Sigmoid colon (tissue), 7 donors: ENCODE data around the gene ARHGAP12. TPM values are rescaled to one million over a fixed set of nuclear protein-coding genes. Genes with fewer than 3 reads are reported as not detected.
A peak's percentile ranks its signal among the peaks of the same experiment; 100 is the strongest.

ENCODE experiments used
- DNase-seq: peaks from one replicate; pipeline ENCODE4 v3.0.0-alpha.2; 2019
- H3K27ac ChIP-seq, 4 donors: fragments of 200-600 bp; sonication (generic); one replicate each; pipeline ENCODE4 v1.5.1; 2016 to 2019; ENCODE audit warnings: mild to moderate bottlenecking in 1 of 4
- H3K27me3 ChIP-seq, 3 donors: fragments of 200-600 bp; sonication (generic); one replicate each; pipeline ENCODE4 v1.5.1; 2019; ENCODE audit warnings: mild to moderate bottlenecking in 1 of 3
- H3K36me3 ChIP-seq, 4 donors: fragments of 200-600 bp; sonication (generic); one replicate each; pipeline ENCODE4 v1.5.1; 2016 to 2019
- H3K4me1 ChIP-seq, 4 donors: fragments of 200-600 bp; sonication (generic); one replicate each; pipeline ENCODE4 v1.5.1; 2017 to 2019
- H3K4me3 ChIP-seq, 4 donors: fragments of 200-600 bp; sonication (generic); one replicate each; pipeline ENCODE4 v1.5.1; 2017 to 2019; ENCODE audit warnings: mild to moderate bottlenecking in 2 of 4, moderate library complexity in 1 of 4
- H3K9me3 ChIP-seq, 4 donors: fragments of 200-600 bp in 3 of 4; sonication (generic) in 3 of 4; one replicate each; pipeline versions ENCODE4 v1.5.1 to v1.6.1; 2013 to 2019
- CTCF ChIP-seq, 4 experiments: fragments of 450-650 bp in 3 of 4; fragments of 200-600 bp in 1 of 4; IDR thresholded peaks; one replicate each; pipeline ENCODE4 v1.5.1; 2016 to 2019; ENCODE audit warnings: antibody characterized with exemption in 4 of 4, mild to moderate bottlenecking in 3 of 4, moderate library complexity in 2 of 4
- EP300 ChIP-seq, 4 donors: sonication (generic); formaldehyde crosslinking; IDR thresholded peaks; one replicate each; pipeline ENCODE4 v1.6.1; 2017; ENCODE audit warnings: antibody characterized with exemption in 4 of 4
- POLR2A ChIP-seq, 2 donors: fragments of 450-650 bp; IDR thresholded peaks; one replicate each; pipeline ENCODE4 v1.6.1; 2016; ENCODE audit warnings: antibody characterized with exemption in 2 of 2, mild to moderate bottlenecking in 2 of 2, moderate library complexity in 2 of 2
- POLR2AphosphoS5 ChIP-seq, 4 donors: sonication (generic); formaldehyde crosslinking; IDR thresholded peaks; one replicate each; pipeline ENCODE4 v1.6.1; 2017; ENCODE audit warnings: antibody characterized with exemption in 4 of 4
- WGBS, 2 donors: extraction: QIAGEN DNeasy Blood & Tissue Kit; methylation state at CpG; one replicate each; pipeline ENCODE4 v1.1.7; 2013; 5-methylcytosine and 5-hydroxymethylcytosine counted together
- intact Hi-C: fragments of 100-400 bp; cut with DNase I; formaldehyde crosslinking; loops from one replicate; pipeline ENCODE4 v1.15.1; 2023
- polyA plus RNA-seq, 3 donors: library from polyadenylated mRNA; stranded (reverse); fragments of 200-250 nt; gene quantifications; one replicate each; pipeline ENCODE4 v1.2.3, GENCODE V29; 2013
- total RNA-seq, 4 donors: library from RNA; depleted of rRNA; stranded (reverse); fragments of >200 nt; gene quantifications; one replicate each; pipeline ENCODE4 v1.1.0, GENCODE V29; 2016
- donor health status: healthy with polysubstance abuse.
- donor health status: Bipolar disorder and iron deficiency.
- donor health status: healthy.

ARHGAP12 gene
- total and polyA plus RNA-seq, 7 donors = 14.1 to 90.5 (median 44.9) TPM

GRCh38 chr10:31912898-31913850 is 15.5 kb downstream of the ARHGAP12 start:
- Histone ChIP-seq H3K36me3 (no peaks in the 10 kb centered on the region), H3K4me3 (peak overlapping the region in 1 of 4 donors; percentile 12), H3K9me3 (no peaks in the 10 kb centered on the region), H3K27ac (peak overlapping the region in 2 of 4 donors; percentile 51 to 53), H3K27me3 (no peaks in the 10 kb centered on the region), H3K4me1 (peaks cover 0 to 23% (median 20%) of the 10 kb centered on the region in 4 donors)
- intact Hi-C loops = no loop called here
- no peak for DNase-seq
- no peak for TF ChIP-seq EP300 (IDR thresholded peaks at IDR 0.05)
- TF ChIP-seq POLR2A (IDR thresholded peaks at IDR 0.05) = no peak
- no peak for TF ChIP-seq POLR2AphosphoS5 (IDR thresholded peaks at IDR 0.05)
- no peak for TF ChIP-seq CTCF (IDR thresholded peaks at IDR 0.05)
- WGBS, 2 donors = 65 to 67% methylated on average over 10 of the region's 10 CpGs

GRCh38 chr10:31912289-31912688 is 16.3 kb downstream of the ARHGAP12 start:
- 57 to 71% methylated on average over 2 of the region's 2 CpGs for WGBS, 2 donors
- H3K27me3 ChIP-seq = no peaks in the 10 kb centered on the region

GRCh38 chr10:31910016-31910415 is 18.6 kb downstream of the ARHGAP12 start:
- H3K27ac ChIP-seq = no peak overlapping the region
- H3K4me3 ChIP-seq = no peak overlapping the region
- intact Hi-C loops = no loop called here
- H3K36me3 ChIP-seq = no peaks in the 10 kb centered on the region
- TF ChIP-seq EP300 (IDR thresholded peaks at IDR 0.05) (no peak), POLR2AphosphoS5 (IDR thresholded peaks at IDR 0.05) (no peak)
- WGBS, 2 donors = 97% methylated on average over 3 of the region's 3 CpGs
- no peaks in the 10 kb centered on the region for H3K9me3 ChIP-seq
- no peaks in the 10 kb centered on the region for H3K27me3 ChIP-seq
- H3K4me1 ChIP-seq = peaks cover 0 to 29% (median 22%) of the 10 kb centered on the region in 4 donors
- DNase-seq = no peak

More at GRCh38 chr10:31912289-31912688, 16.3 kb downstream of the ARHGAP12 start:
- TF ChIP-seq POLR2A (IDR thresholded peaks at IDR 0.05) = no peak
- TF ChIP-seq CTCF (IDR thresholded peaks at IDR 0.05) = no peak
- no peak for TF ChIP-seq EP300 (IDR thresholded peaks at IDR 0.05)
- no peak for TF ChIP-seq POLR2AphosphoS5 (IDR thresholded peaks at IDR 0.05)
- Histone ChIP-seq H3K27ac (peak overlapping the region in 2 of 4 donors; percentile 51 to 53), H3K4me1 (peaks cover 0 to 23% (median 21%) of the 10 kb centered on the region in 4 donors), H3K4me3 (peak overlapping the region in 1 of 4 donors; percentile 12), H3K9me3 (no peaks in the 10 kb centered on the region), H3K36me3 (no peaks in the 10 kb centered on the region)
- intact Hi-C loops = no loop called here
- no peak for DNase-seq

- intact Hi-C loops = no loop called here
- 92 to 93% methylated on average over 7 of the region's 7 CpGs for WGBS, 2 donors
Measured at GRCh38 chr10:31908157-31908556, 20.5 kb downstream of the ARHGAP12 start.

More at GRCh38 chr10:31908157-31908556, 20.5 kb downstream of the ARHGAP12 start:
- no peak for DNase-seq
- TF ChIP-seq POLR2AphosphoS5 (IDR thresholded peaks at IDR 0.05) (no peak), POLR2A (IDR thresholded peaks at IDR 0.05) (no peak), CTCF (IDR thresholded peaks at IDR 0.05) (no peak), EP300 (IDR thresholded peaks at IDR 0.05) (no peak)
- no peaks in the 10 kb centered on the region for H3K9me3 ChIP-seq
- H3K4me1 ChIP-seq = peaks cover 0 to 19% (median 13%) of the 10 kb centered on the region in 4 donors
- H3K27me3 ChIP-seq = no peaks in the 10 kb centered on the region
- no peaks in the 10 kb centered on the region for H3K36me3 ChIP-seq
- H3K4me3 ChIP-seq = no peak overlapping the region
- H3K27ac ChIP-seq = peak overlapping the region in 1 of 4 donors; percentile 36
